Epidermal melanocyte (primary cell): ENCODE results near the gene WRNIP1.
A peak's percentile ranks its signal among the peaks of the same experiment; 100 is the strongest.
"Not testable (repeated sequence)": the region's sequence is repeated elsewhere in the genome, so short reads cannot be mapped to it uniquely, and the experiment has no call there.

Source experiments
- DNase-seq: peaks from one replicate; pipeline ENCODE4 v3.0.0; 2011; ENCODE audit warnings: low spot score; ENCODE audit not compliant: insufficient read length

The WRNIP1 gene

DNA sequence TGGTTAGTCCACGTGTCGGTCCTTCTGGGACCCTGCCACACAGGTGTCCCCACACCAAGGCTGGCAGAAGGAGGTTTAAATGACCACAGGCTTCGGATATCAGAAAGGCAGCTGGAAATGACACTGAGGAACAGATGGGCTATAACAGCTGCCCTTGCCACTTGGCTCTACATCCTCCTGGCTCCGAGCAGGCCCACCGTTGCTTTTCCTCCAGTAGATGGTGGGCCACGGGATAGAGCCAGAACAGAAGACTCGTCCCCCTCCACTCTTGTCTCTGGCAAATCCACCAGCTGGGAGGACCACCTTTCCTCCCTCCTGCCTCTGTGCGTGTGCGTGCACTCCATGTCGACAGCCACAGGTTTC, 17.6 kb downstream of the WRNIP1 start:
- no peak for DNase-seq

DNA sequence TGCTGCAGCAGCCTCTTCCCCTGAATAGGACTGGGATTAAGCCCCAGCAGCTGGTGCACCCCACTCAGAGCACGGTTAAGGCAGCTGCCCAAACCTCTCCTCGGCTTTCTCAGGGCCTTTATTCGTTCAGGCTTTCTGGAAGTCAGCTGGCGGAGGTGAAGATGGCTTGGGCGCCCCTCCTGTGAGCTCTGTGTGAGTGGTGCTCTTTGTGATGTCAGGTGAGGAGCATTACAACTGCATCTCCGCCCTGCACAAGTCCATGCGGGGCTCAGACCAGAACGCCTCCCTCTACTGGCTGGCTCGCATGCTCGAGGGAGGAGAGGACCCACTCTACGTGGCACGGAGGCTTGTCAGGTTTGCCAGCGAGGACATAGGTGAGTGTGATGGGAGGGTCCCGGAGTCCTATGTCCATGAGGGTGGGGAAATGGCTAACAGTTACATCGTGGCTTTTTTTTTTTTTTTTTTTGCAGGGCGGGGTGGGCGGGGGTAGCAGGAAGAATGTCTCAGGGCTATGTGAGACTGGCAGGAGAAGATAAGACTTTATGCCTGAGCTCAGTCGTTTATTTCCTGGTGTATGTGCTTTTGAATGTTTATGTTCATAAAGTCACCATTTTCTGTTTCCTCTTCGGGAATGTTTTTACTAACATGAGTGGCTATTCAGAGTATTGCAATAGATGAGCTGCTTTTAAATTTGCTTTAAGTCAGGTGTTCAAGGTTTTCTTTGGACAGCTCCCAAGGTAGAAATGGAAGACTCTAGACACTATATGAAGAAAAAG, 18.2 kb downstream of the WRNIP1 start:
- DNase-seq: no peak

DNA sequence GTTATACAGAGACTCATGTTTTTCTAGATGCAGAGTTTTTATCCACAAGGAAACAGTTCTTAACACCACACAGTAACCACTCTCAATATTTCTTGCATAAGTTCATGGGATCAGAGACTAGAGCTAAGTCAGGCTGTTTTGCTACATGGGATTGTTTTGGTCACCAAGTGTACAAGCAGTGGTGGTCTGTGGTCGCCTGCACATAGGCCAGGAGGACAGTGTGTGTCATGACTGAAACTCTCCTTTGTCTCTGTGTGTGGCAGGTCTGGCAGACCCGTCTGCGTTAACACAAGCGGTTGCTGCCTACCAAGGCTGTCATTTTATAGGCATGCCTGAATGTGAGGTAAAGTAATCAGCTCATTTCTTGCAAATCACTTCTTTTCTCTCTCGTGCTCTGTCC, 18.9 kb downstream of the WRNIP1 start:
- no peak for DNase-seq

DNA sequence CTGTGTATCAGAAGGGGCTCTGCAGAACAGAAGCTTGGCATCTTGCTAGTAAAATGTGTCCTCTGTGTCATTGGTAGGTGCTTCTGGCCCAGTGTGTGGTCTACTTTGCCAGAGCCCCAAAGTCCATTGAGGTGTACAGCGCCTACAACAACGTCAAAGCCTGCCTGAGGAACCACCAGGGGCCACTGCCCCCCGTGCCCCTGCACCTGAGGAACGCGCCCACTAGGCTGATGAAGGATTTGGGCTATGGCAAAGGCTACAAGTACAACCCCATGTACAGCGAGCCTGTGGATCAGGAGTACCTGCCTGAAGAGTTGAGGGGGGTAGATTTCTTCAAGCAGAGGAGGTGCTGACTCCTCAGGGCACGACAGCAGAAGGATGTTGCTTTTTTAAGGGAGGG, 19.7 kb downstream of the WRNIP1 start:
- DNase-seq: no peak

DNA sequence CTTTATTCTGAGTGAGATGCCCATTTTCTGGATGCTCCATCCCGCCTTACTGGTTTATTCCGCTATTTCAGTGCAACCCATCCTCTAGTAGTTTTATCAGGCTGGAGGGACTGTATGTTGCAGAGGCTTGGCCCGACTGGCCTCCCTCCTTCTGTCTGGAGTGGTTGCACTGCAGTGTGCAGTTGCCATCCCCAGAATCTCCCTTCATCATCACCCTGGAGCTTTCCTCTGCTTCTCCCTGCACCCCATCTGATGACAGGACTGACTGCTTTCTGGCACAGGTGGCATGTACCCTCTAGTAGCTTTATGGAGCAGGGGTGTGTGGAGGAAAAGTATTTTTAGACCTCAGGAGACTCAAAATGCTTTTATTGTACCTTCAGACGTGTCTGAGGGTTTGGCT, 21.1 kb downstream of the WRNIP1 start:
- no peak for DNase-seq

DNA sequence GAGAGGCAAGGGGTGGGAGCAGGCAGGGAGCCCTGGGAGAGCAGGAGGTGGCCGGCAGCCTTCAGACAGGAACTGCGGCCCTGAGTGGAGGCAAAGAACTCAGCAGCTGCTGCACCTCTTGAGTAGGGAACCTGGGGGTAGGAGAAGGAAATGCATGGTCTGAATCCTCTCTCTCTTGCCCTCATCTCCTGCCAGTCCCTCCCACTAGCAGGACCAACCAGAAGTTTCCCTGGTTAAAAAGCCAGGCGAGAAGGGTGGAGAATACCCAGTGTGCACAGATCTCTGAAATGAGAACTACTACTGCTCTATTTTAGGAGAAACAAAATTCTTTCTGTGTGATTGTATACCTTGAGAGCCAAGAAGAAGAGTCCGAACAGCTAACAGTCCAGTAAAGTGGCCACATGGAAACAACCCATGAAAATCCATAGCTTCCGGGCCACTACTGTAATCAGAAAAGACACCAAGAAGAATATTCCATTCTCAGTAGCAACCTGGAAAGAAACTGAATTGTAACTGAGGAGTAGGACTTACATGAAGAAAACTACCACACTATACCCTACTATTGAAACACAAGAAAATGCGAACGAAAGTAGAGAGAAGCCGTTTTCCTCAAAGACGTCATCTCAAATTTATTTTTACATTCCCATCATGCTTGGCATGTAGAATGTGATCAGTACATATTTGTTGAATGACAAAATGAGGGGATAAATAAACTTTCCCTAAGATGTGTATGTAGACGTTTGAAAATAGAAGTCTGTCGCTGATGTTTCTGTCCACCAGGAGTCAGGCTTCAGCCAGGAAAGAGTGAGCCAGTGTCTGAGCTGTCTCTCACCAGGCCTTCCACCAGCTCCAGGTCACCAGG, 25.6 kb downstream of the WRNIP1 start:
- peak; percentile 75 for DNase-seq

DNA sequence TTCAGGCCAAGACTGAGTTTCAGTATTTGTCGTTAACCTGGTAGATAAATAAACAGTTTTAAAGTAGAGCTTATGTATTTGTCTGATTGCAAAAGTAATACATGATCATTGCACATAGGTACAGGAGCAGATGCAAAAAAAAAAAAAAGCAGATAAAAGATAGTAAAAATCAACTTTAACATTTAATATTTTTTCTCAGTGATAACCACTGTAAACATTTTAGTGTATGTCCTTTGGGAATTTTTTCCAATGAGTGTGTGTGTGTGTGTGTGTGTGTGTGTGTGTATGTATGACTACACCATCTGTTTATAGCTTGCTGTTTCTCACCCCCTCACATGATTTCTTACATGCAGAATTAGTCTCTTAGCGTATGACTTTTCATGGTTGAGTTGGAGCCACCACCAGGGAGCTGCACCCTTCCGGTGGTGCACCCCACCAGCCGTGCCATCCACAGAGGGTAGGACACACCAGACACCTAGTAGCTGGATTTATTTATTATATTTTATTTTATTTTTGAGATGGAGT, 26.3 kb downstream of the WRNIP1 start:
- DNase-seq: no peak

DNA sequence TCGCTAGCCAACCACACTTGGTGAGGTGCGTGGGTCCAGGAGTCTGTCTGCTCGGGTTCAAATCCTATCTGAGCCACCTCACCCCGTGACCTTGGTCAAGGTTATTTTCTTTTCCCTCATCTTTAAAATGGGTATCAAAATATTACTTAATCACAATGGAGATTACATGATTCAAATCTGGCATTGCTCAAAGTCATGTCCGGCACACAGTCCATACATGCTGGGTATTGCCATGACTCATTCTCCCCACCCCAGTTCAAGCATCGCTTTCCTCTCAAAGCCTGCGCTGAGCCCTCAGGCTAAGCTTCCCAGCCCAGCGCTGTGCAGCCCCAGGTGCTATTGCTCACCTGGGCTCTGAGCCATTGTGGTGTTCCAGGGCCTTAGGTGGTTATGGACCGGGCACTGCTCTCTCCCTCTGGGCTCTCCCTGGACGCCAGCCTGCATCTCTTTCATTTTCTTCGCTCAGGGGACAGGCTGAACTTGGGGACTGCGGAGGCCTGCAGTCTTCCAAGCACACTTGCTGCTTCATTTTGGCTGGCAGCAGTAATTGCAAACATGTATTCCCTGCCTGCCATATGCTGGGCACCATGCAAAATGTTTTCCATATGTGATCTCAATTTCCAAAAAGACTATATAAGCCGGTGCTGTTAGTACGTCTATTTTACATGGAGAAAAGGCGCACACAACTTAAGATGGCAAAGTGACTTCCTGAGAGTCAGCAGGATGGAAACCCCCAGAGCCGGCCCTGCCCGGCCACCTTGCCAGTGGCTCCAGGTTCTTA, 27.3 kb downstream of the WRNIP1 start:
- DNase-seq: no peak

DNA sequence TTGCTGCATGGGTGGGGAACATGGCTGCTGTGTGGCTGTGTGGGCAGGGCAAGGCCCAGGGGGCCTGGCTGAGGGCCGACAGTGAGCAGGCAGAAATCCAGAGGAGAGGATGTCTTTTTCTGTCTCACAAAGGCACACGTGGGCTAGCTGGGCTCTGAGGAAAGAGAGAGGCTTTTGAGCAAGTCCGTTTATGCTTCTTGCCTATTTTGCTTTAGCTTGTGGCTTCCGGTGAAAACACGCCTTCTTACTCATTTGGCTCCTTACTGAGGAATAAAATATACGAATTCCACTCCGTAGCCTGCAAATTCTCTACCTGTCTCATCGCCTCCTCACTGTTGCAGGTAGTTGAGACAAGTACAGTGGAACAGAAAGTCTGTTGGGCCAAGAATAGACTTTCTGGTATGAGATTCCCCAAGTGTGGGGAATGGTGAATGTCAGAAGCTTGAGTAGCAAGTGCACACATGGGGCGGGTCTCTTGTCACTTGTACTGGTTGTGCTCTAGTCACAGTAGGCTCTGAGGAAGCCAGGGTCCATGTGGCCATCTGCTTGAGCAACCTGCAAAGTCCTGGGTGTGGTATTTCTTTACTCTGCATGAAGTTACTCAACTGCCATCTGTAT, 28.4 kb downstream of the WRNIP1 start:
- DNase-seq: no peak

DNA sequence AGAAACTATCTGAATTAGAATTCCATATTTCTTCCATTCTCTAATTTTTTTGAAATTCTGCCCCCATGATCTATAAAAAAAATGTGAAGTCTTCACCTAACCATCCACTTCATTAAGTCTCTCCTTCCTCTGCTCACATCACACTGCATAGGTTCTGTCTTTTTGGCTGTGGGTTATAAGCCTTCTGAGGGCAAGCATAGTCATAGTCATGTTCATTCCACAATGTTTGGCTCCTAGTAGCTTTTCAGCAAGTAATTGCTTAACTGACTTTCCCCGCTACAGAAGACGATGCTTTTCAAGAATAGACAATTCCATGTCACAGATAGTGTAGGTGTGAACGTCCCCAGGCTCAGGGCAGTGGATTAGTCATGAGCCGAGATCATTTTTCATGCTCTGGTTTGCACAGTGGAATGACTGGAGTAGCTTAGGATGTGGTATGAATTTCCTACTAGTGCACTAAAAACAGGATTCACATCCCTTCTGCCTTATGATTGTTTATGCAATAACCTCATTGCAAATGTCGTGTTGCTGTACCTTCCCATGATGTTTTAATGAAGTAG, 29.1 kb downstream of the WRNIP1 start:
- no peak for DNase-seq

DNA sequence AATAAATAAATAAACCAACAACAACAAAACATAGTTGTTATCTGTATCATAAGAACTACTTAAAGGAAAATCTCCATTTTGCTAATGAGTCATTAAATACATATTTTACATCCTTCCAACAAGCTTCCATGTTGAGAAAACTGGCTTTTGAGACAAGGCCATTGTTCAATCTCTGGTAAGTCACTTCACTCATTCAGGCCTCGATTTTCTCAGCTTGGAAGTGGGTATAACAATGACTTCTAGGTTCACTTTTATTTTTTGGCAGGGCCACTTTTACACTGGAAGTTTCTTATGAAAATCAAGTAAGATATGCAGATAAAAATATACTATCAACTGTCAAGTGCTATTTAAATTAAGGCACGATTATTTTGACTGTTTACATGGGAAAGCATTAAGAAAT, 30.0 kb downstream of the WRNIP1 start:
- DNase-seq: no peak

DNA sequence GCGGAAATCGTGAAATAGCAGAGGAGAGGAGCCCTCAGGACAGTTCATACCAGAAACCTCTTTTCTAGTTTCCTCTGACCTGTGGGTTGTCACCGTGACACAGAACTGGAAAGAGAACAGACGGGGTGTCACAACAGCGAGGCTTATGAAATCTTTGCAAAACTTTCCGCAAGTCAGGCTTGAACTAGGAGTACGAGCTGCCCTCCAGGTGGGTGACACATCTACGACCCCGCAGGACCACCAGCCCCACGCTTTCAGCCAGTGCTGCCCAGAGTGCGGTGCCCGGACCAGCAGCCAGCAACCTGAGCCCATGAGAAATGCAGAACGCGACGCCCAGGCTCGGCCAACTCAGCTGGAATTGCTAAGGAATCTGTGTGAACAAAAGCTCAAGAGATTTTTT, 30.8 kb downstream of the WRNIP1 start:
- no peak for DNase-seq

DNA sequence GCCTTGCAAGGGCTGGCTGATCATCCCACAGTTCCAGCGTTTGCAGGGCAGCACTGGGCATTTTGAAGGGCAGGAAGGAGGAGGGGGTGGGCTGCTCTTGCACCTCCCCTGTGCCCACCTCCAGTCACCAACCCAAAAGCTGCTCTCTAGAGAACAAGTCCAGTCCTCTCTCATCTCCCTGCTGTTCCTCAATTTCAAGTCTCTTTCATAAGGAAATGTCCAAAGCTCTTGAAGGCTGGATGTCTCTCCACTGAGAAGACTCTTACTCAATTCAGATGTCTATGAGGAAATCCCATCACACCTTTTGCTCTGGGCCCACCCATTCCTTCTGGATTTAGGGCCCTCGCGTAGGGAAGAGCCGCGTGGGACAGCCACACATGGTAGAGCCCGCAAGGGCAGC, 31.7 kb downstream of the WRNIP1 start:
- no peak for DNase-seq

DNA sequence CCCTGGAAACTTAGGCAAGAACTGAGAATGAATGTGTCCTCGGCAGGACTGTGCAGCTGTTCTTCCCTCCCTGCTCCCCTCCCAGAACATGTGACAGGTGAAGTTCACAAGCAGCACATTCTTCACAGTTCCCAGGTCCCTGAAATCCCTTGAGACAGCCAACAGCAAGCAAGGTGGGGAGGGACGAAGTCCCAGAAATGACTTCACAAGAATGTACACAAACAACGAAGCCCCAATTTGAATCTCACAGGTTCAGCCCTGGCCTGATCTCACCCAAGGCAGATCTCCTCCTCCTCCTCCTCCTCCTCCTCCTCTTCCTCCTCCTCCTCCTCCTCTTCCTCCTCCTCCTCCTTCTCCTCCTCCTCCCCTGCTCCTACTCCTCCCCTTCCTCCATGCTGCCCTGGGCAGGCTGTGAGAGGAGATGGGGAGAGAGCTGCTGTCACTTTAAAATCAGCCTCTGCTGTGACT, 32.4 kb downstream of the WRNIP1 start:
- no peak for DNase-seq

DNA sequence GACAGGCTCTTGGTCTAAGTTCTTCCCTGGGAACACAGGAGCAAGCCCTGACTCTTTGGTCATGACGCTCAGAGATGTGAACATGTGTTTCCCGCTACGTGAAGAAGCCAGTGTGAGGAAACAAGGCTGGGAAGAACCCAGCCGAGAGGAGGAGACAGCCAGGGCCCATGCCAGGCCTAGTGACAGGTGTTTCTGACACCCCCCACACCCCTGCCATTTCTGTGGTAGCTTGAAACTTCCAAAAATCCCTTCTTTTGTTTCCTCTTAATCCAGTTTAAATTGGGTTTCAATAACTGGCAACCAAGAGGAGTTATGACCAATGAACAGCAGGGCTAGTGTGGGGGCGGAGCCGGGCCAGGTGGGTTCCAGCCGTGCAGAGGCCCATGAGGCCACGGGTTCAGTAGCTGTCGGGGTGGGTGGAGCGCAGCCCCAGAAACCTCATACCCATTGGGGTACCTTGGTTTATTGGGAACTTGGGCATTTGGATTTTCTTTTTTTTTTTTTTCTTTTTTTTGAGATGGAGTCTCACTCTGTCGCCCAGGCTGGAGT, 33.5 kb downstream of the WRNIP1 start:
- DNase-seq: no peak

DNA sequence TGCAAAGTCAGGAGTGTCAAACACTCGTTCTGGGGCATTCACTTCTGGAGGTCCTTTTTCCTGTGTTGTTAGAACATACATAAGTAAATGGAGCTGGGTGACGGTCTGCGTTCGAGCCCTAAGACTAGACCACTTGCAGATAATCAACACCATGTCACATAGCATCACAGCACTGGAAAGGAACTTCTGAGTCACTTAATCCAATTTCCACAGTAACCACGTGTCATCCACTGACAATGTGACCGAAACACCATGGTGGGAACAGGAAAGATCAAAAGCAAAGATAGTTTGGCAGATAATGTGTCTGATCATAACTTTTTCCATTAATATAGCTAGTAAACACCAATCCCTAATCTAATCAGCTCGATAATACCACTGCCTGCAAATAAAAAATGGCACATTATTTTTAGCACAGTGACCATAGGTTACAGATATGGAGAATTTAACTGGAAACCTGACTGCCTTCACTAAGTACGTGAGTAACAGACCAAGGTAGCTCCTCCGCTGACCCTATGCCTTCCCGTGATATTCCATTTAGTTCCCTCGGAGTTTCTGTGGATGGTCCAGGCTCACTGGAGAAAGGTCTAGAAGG, 34.8 kb downstream of the WRNIP1 start:
- DNase-seq: no peak

DNA sequence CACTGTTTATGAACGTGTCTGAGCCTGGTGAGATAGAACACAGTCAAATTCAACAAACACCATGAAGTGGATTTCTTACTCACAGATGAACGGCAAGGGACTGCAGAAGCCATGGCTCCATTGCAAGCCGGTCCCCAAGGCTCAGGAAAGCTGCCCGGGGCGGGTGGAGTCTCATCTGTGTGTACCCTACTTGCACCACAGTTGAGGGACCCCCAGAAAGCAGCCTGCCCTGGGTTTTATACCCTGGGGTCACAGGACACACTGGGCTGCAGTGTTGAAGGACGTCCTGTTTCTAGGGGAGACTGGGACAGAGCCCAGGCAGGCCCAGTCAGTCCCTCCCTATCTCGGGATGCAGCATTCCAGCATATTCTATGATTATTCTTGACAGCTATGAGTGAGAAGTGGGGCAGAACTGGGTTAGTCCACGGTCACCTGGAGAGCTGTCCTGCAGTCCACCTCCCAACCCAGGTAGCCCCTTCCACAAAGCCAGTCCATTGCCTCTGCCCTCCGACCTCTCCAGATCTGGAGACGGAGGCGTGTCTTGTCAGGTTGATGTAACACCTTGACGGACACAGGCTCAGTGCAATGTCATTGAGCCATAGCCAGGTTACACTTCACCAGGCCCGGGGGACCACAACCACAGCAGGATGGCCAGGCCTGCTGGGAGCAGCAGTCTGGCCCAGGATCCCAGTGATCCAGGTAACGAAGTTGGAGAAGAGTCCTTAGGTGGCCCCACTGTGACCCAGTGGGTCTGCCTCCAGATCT, 35.5 kb downstream of the WRNIP1 start:
- DNase-seq: no peak

DNA sequence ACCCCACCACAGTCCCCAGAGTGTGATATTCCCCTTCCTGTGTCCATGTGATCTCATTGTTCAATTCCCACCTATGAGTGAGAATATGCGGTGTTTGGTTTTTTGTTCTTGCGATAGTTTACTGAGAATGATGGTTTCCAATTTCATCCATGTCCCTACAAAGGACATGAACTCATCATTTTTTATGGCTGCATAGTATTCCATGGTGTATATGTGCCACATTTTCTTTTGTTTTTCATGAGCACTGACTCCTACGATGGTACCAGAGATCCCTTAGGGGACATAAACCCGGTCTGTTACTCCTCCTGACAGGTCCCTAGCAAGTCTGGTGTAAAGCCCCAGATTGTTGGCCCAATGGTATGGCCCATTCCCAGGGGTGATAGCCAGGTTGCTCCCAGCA, 36.5 kb downstream of the WRNIP1 start:
- DNase-seq: not testable (repeated sequence)

DNA sequence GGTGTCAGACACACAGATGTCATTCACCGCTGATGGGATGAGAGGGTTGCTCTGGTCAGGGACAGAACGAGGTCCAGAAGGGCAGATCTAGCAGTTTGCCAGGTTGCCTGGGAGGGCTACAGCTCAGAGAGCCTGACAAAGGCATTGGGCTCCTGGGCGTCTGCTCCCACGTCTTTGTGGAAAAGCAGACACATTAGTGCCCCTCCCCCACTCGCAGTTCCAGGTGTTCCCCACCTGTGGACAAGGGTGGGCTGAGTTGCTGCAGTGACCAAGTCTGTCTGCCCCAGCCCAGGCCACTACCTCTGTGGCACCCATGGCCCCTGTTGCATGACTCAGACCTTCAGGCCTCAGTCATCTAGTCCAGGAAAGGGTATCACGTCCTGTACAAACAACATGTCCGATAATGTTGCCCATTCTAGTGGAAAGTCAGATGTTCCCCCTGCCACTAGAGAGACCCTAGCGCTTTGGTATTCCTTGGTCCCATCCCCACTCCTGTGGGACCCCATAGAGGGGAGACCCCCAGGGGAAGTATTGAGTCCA, 37.4 kb downstream of the WRNIP1 start:
- DNase-seq: no peak
